WERI-Rb-1 (cell line): ENCODE data around the gene TUBGCP3.

Experiments used
- DNase-seq: peaks from one replicate; pipeline ENCODE4 v3.0.0-alpha.2; 2020
- H3K27ac ChIP-seq: fragments of 250-450 bp; sonication (Bioruptor Pico); 2 replicates; pipeline ENCODE4 v1.5.1; 2020; ENCODE audit warnings: mild to moderate bottlenecking, moderate library complexity
- H3K27me3 ChIP-seq: fragments of 250-450 bp; sonication (Bioruptor Pico); 2 replicates; pipeline ENCODE4 v1.5.1; 2021; ENCODE audit warnings: mild to moderate bottlenecking, low read depth, moderate library complexity; ENCODE audit not compliant: insufficient read depth, severe bottlenecking
- H3K36me3 ChIP-seq: fragments of 250-450 bp; sonication (Bioruptor Pico); 2 replicates; pipeline ENCODE4 v1.5.1; 2020; ENCODE audit warnings: mild to moderate bottlenecking, moderate library complexity
- H3K4me3 ChIP-seq: 2 replicates; pipeline ENCODE4 v1.5.1; 2011; ENCODE audit warnings: low read depth, mild to moderate bottlenecking, control low read depth, low read length
- H3K9me3 ChIP-seq: fragments of 250-450 bp; sonication (Bioruptor Pico); 2 replicates; pipeline ENCODE4 v1.5.1; 2021; ENCODE audit warnings: mild to moderate bottlenecking, moderate library complexity; ENCODE audit not compliant: severe bottlenecking
- TF ChIP-seq, protein P1 (sequence below): IDR thresholded peaks from 2 replicates; pipeline ENCODE4 v1.5.1; 2011; ENCODE audit warnings: low read depth, mild to moderate bottlenecking, control low read depth, inconsistent platforms, low read length

The TUBGCP3 gene

GRCh38 chr13:112446867-112447266, 141.1 kb downstream of the TUBGCP3 start:
- DNase-seq: no peak
- H3K9me3 ChIP-seq: no peaks in the 10 kb centered on the region
- H3K27me3 ChIP-seq: peaks cover 96% of the 10 kb centered on the region
- H3K4me3 ChIP-seq: no peak overlapping the region
- TF ChIP-seq, protein P1, sequence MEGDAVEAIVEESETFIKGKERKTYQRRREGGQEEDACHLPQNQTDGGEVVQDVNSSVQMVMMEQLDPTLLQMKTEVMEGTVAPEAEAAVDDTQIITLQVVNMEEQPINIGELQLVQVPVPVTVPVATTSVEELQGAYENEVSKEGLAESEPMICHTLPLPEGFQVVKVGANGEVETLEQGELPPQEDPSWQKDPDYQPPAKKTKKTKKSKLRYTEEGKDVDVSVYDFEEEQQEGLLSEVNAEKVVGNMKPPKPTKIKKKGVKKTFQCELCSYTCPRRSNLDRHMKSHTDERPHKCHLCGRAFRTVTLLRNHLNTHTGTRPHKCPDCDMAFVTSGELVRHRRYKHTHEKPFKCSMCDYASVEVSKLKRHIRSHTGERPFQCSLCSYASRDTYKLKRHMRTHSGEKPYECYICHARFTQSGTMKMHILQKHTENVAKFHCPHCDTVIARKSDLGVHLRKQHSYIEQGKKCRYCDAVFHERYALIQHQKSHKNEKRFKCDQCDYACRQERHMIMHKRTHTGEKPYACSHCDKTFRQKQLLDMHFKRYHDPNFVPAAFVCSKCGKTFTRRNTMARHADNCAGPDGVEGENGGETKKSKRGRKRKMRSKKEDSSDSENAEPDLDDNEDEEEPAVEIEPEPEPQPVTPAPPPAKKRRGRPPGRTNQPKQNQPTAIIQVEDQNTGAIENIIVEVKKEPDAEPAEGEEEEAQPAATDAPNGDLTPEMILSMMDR: no peak
- H3K36me3 ChIP-seq: no peaks in the 10 kb centered on the region
- H3K27ac ChIP-seq: no peak overlapping the region

- H3K9me3 ChIP-seq: no peaks in the 10 kb centered on the region
- H3K27ac ChIP-seq: no peak overlapping the region
- no peaks in the 10 kb centered on the region for H3K36me3 ChIP-seq
- H3K4me3 ChIP-seq: no peak overlapping the region
- peaks cover 96% of the 10 kb centered on the region for H3K27me3 ChIP-seq
- TF ChIP-seq, protein P1: no peak
- DNase-seq: no peak
Observed at GRCh38 chr13:112446347-112446861, 141.5 kb downstream of the TUBGCP3 start.

- DNase-seq: no peak
- H3K36me3 ChIP-seq: no peaks in the 10 kb centered on the region
Observed at GRCh38 chr13:112445411-112446271, 142.3 kb downstream of the TUBGCP3 start.

GRCh38 chr13:112444416-112445399, 143.2 kb downstream of the TUBGCP3 start:
- Histone ChIP-seq H3K27me3 (peaks cover 98% of the 10 kb centered on the region), H3K4me3 (no peak overlapping the region), H3K9me3 (no peaks in the 10 kb centered on the region), H3K27ac (no peak overlapping the region), H3K36me3 (no peaks in the 10 kb centered on the region)
- TF ChIP-seq, protein P1: no peak
- DNase-seq: no peak

More at GRCh38 chr13:112445411-112446271, 142.3 kb downstream of the TUBGCP3 start:
- Histone ChIP-seq H3K4me3 (no peak overlapping the region), H3K9me3 (no peaks in the 10 kb centered on the region), H3K27ac (no peak overlapping the region), H3K27me3 (peaks cover 95% of the 10 kb centered on the region)
- TF ChIP-seq, protein P1: no peak

GRCh38 chr13:112443995-112444311, 144.0 kb downstream of the TUBGCP3 start:
- Histone ChIP-seq H3K36me3 (no peaks in the 10 kb centered on the region), H3K27ac (no peak overlapping the region), H3K4me3 (no peak overlapping the region), H3K9me3 (no peaks in the 10 kb centered on the region), H3K27me3 (peaks cover 99% of the 10 kb centered on the region)
- TF ChIP-seq, protein P1: peak; percentile 100
- peak; percentile 88 for DNase-seq
